GM10266 (cell line): Measurements from ENCODE around the gene ARHGAP15.

Source experiments
- DNase-seq: peaks from one replicate; pipeline ENCODE4 v3.0.0; 2012; ENCODE audit errors: extremely low spot score
- TF ChIP-seq, protein P1 (sequence below): IDR thresholded peaks from 2 replicates; pipeline ENCODE4 v1.5.1; 2012; ENCODE audit warnings: mild to moderate bottlenecking, low read depth; ENCODE audit not compliant: control insufficient read depth, insufficient read depth; ENCODE audit errors: missing control alignments

Gene ARHGAP15

DNA sequence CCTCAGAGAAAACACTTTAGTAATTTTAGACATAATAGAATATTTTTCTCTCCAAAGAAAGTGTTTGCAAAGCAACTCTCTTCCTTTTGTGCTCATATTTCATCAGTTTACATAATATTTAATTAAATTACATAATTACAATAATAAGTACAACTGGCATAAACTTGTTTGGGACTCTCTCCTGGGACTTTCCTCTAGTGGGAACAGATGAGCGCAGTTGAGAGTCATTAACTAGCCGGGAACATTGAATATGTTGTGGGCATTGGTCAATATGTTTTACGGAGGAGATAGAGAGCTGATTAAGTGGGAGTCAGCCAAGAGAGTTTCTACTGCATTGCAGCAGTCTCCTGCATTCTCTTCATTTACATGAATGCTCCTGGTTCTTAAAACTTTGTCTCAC is 607.7 kb downstream of the ARHGAP15 start:
- TF ChIP-seq, protein P1, sequence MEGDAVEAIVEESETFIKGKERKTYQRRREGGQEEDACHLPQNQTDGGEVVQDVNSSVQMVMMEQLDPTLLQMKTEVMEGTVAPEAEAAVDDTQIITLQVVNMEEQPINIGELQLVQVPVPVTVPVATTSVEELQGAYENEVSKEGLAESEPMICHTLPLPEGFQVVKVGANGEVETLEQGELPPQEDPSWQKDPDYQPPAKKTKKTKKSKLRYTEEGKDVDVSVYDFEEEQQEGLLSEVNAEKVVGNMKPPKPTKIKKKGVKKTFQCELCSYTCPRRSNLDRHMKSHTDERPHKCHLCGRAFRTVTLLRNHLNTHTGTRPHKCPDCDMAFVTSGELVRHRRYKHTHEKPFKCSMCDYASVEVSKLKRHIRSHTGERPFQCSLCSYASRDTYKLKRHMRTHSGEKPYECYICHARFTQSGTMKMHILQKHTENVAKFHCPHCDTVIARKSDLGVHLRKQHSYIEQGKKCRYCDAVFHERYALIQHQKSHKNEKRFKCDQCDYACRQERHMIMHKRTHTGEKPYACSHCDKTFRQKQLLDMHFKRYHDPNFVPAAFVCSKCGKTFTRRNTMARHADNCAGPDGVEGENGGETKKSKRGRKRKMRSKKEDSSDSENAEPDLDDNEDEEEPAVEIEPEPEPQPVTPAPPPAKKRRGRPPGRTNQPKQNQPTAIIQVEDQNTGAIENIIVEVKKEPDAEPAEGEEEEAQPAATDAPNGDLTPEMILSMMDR: no peak
- no peak for DNase-seq

DNA sequence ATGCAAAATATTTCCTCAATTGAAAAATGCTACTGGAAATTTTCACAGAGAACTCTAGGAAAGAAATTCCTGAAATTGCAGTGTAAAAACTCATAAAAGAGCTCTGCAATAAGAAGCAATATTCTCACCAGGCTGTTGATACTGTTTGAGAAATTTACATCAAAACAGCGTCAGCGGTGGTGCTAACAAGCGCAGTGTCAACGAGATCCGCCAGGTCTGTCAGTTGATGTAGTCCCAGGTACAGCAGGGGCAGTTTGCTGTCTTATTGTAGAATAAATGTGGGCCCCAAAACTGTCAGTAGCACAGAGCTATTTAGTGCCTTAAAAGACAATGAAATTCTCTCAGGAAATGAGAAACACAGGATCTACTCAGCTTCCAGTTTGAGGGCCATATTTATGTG is 611.2 kb downstream of the ARHGAP15 start:
- TF ChIP-seq, protein P1: no peak
- DNase-seq: no peak

DNA sequence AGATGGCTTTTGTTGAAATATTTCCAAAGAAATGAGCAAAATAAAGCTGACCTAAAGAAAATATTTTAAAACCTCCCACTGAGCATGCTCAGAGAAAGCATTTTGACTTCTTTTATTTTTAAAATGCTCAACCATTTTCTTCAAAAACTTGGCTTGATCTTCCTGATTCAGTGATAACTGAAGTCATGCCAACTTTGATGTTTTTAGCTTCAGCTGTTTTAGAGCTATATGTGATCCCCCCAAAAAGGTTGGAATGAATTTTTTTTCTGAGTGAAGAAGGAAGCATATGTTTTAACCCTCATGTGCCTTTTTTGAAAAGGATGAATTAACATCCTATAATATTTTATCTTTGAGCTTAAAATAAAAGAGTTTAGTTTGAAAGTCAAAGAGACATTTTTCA is 612.0 kb downstream of the ARHGAP15 start:
- DNase-seq: no peak
- TF ChIP-seq, protein P1: no peak

DNA sequence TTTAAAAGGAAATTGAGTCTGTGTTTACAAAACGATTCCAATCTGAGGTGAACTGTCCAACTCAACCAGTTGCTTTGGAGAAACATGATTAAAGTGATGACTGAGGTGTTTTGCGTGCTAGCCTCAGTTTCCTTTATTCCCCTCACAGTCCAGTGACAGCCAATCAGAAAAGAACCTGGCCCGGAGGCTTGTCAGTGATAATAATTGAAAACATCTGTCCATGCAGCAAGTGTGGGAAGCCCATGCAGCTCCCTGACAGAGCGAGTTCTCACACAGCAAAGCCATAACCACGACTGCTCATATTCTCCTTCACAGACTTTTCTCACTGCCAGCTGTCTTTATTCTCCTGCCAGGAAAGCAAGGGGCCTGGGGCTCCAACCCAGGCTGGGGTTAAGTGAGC is 613.4 kb downstream of the ARHGAP15 start:
- DNase-seq: no peak

DNA sequence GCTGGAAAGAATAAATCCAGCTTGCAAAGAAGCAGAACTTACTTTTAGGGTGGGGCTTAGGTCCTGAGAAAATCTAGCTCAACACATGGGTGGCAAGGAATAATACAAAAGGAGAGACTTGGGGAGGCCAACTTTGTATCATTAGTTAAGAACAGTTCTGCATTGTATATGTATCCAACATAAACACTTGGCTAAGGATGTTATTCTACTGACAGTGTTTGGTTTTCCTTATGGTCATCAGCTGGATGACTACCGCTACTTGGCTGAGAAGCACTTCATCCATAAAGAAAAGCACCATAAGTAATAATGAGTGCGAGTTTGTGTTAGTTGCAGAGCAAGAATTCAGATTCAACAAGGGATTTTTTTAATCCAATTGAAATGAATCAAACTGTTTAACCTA is 614.9 kb downstream of the ARHGAP15 start:
- TF ChIP-seq, protein P1: no peak
- DNase-seq: no peak

More for the DNA sequence above, 613.4 kb downstream of the ARHGAP15 start:
- TF ChIP-seq, protein P1: no peak

DNA sequence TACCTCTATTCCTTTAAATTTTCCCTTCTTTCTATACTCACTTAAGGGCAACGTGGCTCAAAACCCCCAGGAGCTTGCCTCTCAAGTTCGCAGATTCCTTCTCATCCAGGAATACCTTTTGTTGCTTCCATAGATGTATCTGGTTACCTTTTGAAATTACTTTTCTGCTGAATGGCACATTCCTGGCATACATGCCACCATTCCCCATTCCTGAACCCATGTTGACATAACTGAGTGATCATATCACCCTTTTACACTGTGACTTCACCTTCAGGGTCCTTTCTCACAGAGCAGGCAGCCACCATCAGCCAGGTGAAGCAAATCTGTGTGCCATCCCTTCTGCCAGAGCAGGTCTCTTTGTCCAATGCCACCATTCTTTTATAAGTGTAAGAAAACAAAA is 615.8 kb downstream of the ARHGAP15 start:
- no peak for DNase-seq
- TF ChIP-seq, protein P1: no peak

DNA sequence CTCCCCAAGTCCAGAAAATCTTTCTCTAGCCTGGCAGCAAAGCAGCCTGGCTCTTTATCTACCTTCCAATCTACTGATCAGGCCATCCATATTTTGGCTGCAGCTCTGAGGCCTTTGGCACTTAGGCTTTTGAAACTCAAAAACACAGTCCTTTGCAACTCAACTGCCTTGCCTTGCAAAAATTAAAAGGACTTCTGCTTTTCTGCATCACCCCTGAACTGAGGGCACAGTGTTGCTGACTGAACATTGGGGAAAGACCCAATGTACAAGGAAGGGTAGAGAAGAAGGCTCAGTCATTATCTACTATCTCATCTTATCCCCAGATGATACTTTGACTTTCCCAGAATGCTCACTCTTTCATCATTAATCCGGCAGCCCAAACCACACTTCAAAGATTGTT is 625.5 kb downstream of the ARHGAP15 start:
- no peak for DNase-seq
- TF ChIP-seq, protein P1: no peak
